ENCODE data around the gene ORM1. TPM values are rescaled to one million over a fixed set of nuclear protein-coding genes. Genes with fewer than 3 reads are reported as not detected.

ORM1 gene
- total and polyA plus RNA-seq, 10 of the 15 experiments (the other 5 are each of a cell fraction or from before 2014, with no cell fraction given), result 4.4 TPM; not detected in 9

GRCh38 chr9:114338187-114338586 is 15.3 kb downstream of the ORM1 start:
- RAD21 ChIA-PET (ENCODE audit: unreplicated experiment), result interaction anchor here (0.5 to 3.4 kb wide), 8 partner anchors 25 to 315 kb away, joined by 3 to 52 read pairs (median 7); partner anchors contain the start of gene AKNA
- FAIRE-seq, result peak; percentile 79

GRCh38 chr9:114339130-114339908 is 16.4 kb downstream of the ORM1 start:
- RAD21 ChIA-PET (ENCODE audit: unreplicated experiment), result interaction anchor here (0.8 to 3.4 kb wide), 8 partner anchors 49 to 314 kb away, joined by 3 to 52 read pairs (median 8); partner anchors contain the start of gene AKNA
- H3K9ac ChIP-seq (ENCODE audit: control insufficient read depth, insufficient read depth, low read length), result no peak overlapping the region
- FAIRE-seq, result peak; percentile 7
- intact Hi-C loops (cut with micrococcal nuclease; ENCODE audit: unreplicated experiment) (loop anchor here (1.0 to 2.0 kb wide), 3 partner anchors 49 to 66 kb away; no protein-coding TSS in a partner anchor), in situ Hi-C loops (cut with MboI) (no loop called here)
- peak overlapping the region; percentile 22; the same call in 1 of the 2 replicates for H3K4me2 ChIP-seq (ENCODE audit: control insufficient read depth, insufficient read depth)
- CTCF ChIA-PET, result interaction anchor here (0.6 to 6.6 kb wide), 14 partner anchors 22 to 318 kb away, joined by 3 to 122 read pairs (median 5); partner anchors contain the start of genes AKNA and WHRN
- peak; percentile 96 for ATAC-seq
- no peaks in the 10 kb centered on the region for H3K27me3 ChIP-seq (replicated peaks in 1 of 2; ENCODE audit: control insufficient read depth in 2 of 2, insufficient read depth in 2 of 2, low read length in 1 of 2)
- H3K4me1 ChIP-seq (ENCODE audit: control insufficient read depth, insufficient read depth, low read length), result peaks cover 6% of the 10 kb centered on the region; the same call in 1 of the 2 replicates
- 71% methylated on average over 16 of the region's 16 CpGs for WGBS (ENCODE audit: insufficient coverage, insufficient replicate concordance, low lambda C conversion rate, missing lambda C conversion rate)
- peaks cover 53 to 65% of the 10 kb centered on the region in 2 experiments for H3K36me3 ChIP-seq (ENCODE audit: control insufficient read depth in 2 of 2, insufficient read depth in 2 of 2, low read length in 1 of 2)
- 0 out of 2 replicates have a peak, but pooled peaks cover 4% of the 10 kb centered on the region for H4K20me1 ChIP-seq (ENCODE audit: control insufficient read depth, insufficient read depth)
- no TSS peak for BruUV-seq (replicated peaks)
- H3K27ac ChIP-seq (ENCODE audit: control insufficient read depth, insufficient read depth), result no peak overlapping the region
- H3K9me3 ChIP-seq (replicated peaks; ENCODE audit: control insufficient read depth, insufficient read depth, low read length), result peaks cover 3% of the 10 kb centered on the region; the same call in 2 of the 3 replicates
- no peak overlapping the region for H2AFZ ChIP-seq (ENCODE audit: control insufficient read depth, low read depth, low read length)
- SMC1A ChIA-PET (ENCODE audit: uncharacterized antibody, unreplicated experiment), result interaction anchor here (0.5 to 5.7 kb wide), 17 partner anchors 28 to 314 kb away, joined by 3 to 50 read pairs (median 4); partner anchors contain the start of gene AKNA
- POLR2A ChIA-PET, result interaction anchor here (0.5 to 2.5 kb wide), 5 partner anchors 46 to 59 kb away, joined by 5 to 11 read pairs (median 9); partner anchors contain the start of gene AKNA
- H3K4me3 ChIP-seq, result no peak overlapping the region
- no peaks in the 10 kb centered on the region for H3K79me2 ChIP-seq (ENCODE audit: control insufficient read depth, insufficient read depth, low read length)
- peak; percentile 46 for DNase-seq (ENCODE audit: low read depth, low spot score)
- TF ChIP-seq SMAD5 (IDR thresholded peaks at IDR 0.05; ENCODE audit: low read depth) (no peak), USF1 (IDR thresholded peaks at IDR 0.05; ENCODE audit: borderline replicate concordance, extremely low read length, insufficient read depth, low read depth, low read length) (no peak), EP300 (IDR thresholded peaks at IDR 0.05; ENCODE audit: borderline replicate concordance in 1 of 2, control insufficient read depth in 1 of 2, low read depth in 2 of 2, low read length in 2 of 2) (0 out of 4 replicates have a peak, but pooled peaks of 1 of the 2 experiments have one; percentile 35), CEBPZ (IDR thresholded peaks at IDR 0.05; ENCODE audit: low read depth, low read length) (no peak)

More at GRCh38 chr9:114338187-114338586, 15.3 kb downstream of the ORM1 start:
- peaks cover 42 to 55% of the 10 kb centered on the region in 2 experiments for H3K36me3 ChIP-seq (ENCODE audit: control insufficient read depth in 2 of 2, insufficient read depth in 2 of 2, low read length in 1 of 2)
- H2AFZ ChIP-seq (ENCODE audit: control insufficient read depth, low read depth, low read length), result no peak overlapping the region
- no peak overlapping the region for H3K27ac ChIP-seq (ENCODE audit: control insufficient read depth, insufficient read depth)
- 0 out of 2 replicates have a peak, but pooled peaks cover 4% of the 10 kb centered on the region for H4K20me1 ChIP-seq (ENCODE audit: control insufficient read depth, insufficient read depth)
- TF ChIP-seq ZNF384 (IDR thresholded peaks at IDR 0.05; ENCODE audit: borderline replicate concordance, low read depth, low read length) (no peak), POLR2AphosphoS5 (IDR thresholded peaks at IDR 0.05; ENCODE audit: low read length) (0 out of 2 replicates have a peak, but pooled peaks have one; percentile 25)
- ChIA-PET CTCF (interaction anchor here (0.7 to 6.6 kb wide), 13 partner anchors 27 to 317 kb away, joined by 3 to 122 read pairs (median 5); partner anchors contain the start of genes AKNA and WHRN), POLR2A (interaction anchor here (1.0 to 2.5 kb wide), 5 partner anchors 27 to 59 kb away, joined by 3 to 11 read pairs (median 9); partner anchors contain the start of gene AKNA), SMC1A (ENCODE audit: uncharacterized antibody, unreplicated experiment) (interaction anchor here (0.8 to 5.7 kb wide), 18 partner anchors 9 to 315 kb away, joined by 3 to 50 read pairs (median 4); partner anchors contain the start of gene AKNA)
- no peak overlapping the region for H3K4me2 ChIP-seq (ENCODE audit: control insufficient read depth, insufficient read depth)
- H3K9me3 ChIP-seq (replicated peaks; ENCODE audit: control insufficient read depth, insufficient read depth, low read length), result peaks cover 3% of the 10 kb centered on the region; the same call in 2 of the 3 replicates
- intact Hi-C loops (cut with micrococcal nuclease; ENCODE audit: unreplicated experiment), result loop anchor here (2.0 kb wide), 1 partner anchor 59 kb away; no protein-coding TSS in a partner anchor
- H3K4me3 ChIP-seq, result no peak overlapping the region
- WGBS (ENCODE audit: insufficient coverage, insufficient replicate concordance, low lambda C conversion rate, missing lambda C conversion rate), result 100% methylated on average over 2 of the region's 2 CpGs
- H3K79me2 ChIP-seq (ENCODE audit: control insufficient read depth, insufficient read depth, low read length), result no peaks in the 10 kb centered on the region
- in situ Hi-C loops (cut with MboI), result no loop called here
- no TSS peak for BruUV-seq (replicated peaks)
- peaks cover 6% of the 10 kb centered on the region; the same call in 1 of the 2 replicates for H3K4me1 ChIP-seq (ENCODE audit: control insufficient read depth, insufficient read depth, low read length)
- no peak for ATAC-seq
- no peak overlapping the region for H3K9ac ChIP-seq (ENCODE audit: control insufficient read depth, insufficient read depth, low read length)
- H3K27me3 ChIP-seq (replicated peaks in 1 of 2; ENCODE audit: control insufficient read depth in 2 of 2, insufficient read depth in 2 of 2, low read length in 1 of 2), result no peaks in the 10 kb centered on the region
- DNase-seq (ENCODE audit: low read depth, low spot score), result no peak

All from GM12878 (cell line).